ENCODE results near the gene HECTD4.
"Not testable (repeated sequence)": the region's sequence is repeated elsewhere in the genome, so short reads cannot be mapped to it uniquely, and the experiment has no call there.

Gene HECTD4

GRCh38 chr12:112357214-112357613 is 25.0 kb downstream of the HECTD4 start:
- no peak for DNase-seq (ENCODE audit: low spot score)

GRCh38 chr12:112354399-112354798 is 27.8 kb downstream of the HECTD4 start:
- DNase-seq (ENCODE audit: low spot score), result no peak

GRCh38 chr12:112353393-112353792 is 28.8 kb downstream of the HECTD4 start:
- DNase-seq (ENCODE audit: low spot score), result no peak

- DNase-seq (ENCODE audit: low spot score), result no peak
Measured at GRCh38 chr12:112352921-112353320, 29.3 kb downstream of the HECTD4 start.

- no peak for DNase-seq (ENCODE audit: low spot score)
Measured at GRCh38 chr12:112350593-112351592, 31.3 kb downstream of the HECTD4 start.

GRCh38 chr12:112349431-112349830 is 32.8 kb downstream of the HECTD4 start:
- no peak for DNase-seq (ENCODE audit: low spot score)

- not testable (repeated sequence) for DNase-seq (ENCODE audit: low spot score)
Measured at GRCh38 chr12:112348926-112349325, 33.3 kb downstream of the HECTD4 start.

GRCh38 chr12:112347581-112347982 is 34.6 kb downstream of the HECTD4 start:
- no peak for DNase-seq (ENCODE audit: low spot score)

GRCh38 chr12:112346194-112346593 is 36.0 kb downstream of the HECTD4 start:
- no peak for DNase-seq (ENCODE audit: low spot score)

GRCh38 chr12:112344220-112344619 is 38.0 kb downstream of the HECTD4 start:
- DNase-seq (ENCODE audit: low spot score), result no peak

- DNase-seq (ENCODE audit: low spot score), result no peak
Measured at GRCh38 chr12:112342587-112342986, 39.6 kb downstream of the HECTD4 start.

- no peak for DNase-seq (ENCODE audit: low spot score)
Measured at GRCh38 chr12:112341046-112341825, 41.0 kb downstream of the HECTD4 start.

- DNase-seq (ENCODE audit: low spot score), result no peak
Measured at GRCh38 chr12:112340230-112340629, 42.0 kb downstream of the HECTD4 start.

GRCh38 chr12:112334999-112335398 is 47.2 kb downstream of the HECTD4 start:
- DNase-seq (ENCODE audit: low spot score), result not testable (repeated sequence)

GRCh38 chr12:112333019-112333418 is 49.2 kb downstream of the HECTD4 start:
- DNase-seq (ENCODE audit: low spot score), result no peak

- no peak for DNase-seq (ENCODE audit: low spot score)
Measured at GRCh38 chr12:112331886-112332285, 50.3 kb downstream of the HECTD4 start.

- DNase-seq (ENCODE audit: low spot score), result no peak
Measured at GRCh38 chr12:112330706-112331105, 51.5 kb downstream of the HECTD4 start.

GRCh38 chr12:112328456-112329124 is 53.6 kb downstream of the HECTD4 start:
- DNase-seq (ENCODE audit: low spot score), result no peak

- no peak for DNase-seq (ENCODE audit: low spot score)
Measured at GRCh38 chr12:112327209-112327938, 54.9 kb downstream of the HECTD4 start.

GRCh38 chr12:112325622-112326207 is 56.5 kb downstream of the HECTD4 start:
- DNase-seq (ENCODE audit: low spot score), result no peak

GRCh38 chr12:112325157-112325556 is 57.1 kb downstream of the HECTD4 start:
- DNase-seq (ENCODE audit: low spot score), result no peak
